H1 (cell line): Measurements from ENCODE around the gene LDLRAD4. TPM values are rescaled to one million over a fixed set of nuclear protein-coding genes. Genes with fewer than 3 reads are reported as not detected.

Source experiments
- BACH1 ChIP-seq: IDR thresholded peaks from 2 replicates; pipeline ENCODE4 v1.6.1; 2012; ENCODE audit warnings: low read length, improper control_type of control experiment
- CREB1 ChIP-seq: IDR thresholded peaks from 2 replicates; pipeline ENCODE4 v1.6.1; 2012; ENCODE audit warnings: inconsistent platforms
- CTBP2 ChIP-seq: IDR thresholded peaks from 2 replicates; pipeline ENCODE4 v1.7.0; 2011; ENCODE audit warnings: borderline replicate concordance, mild to moderate bottlenecking, moderate library complexity, mixed read lengths, low read length; ENCODE audit not compliant: insufficient read depth, insufficient read length
- FOSL1 ChIP-seq: IDR thresholded peaks from 2 replicates; pipeline ENCODE4 v1.6.1; 2011; ENCODE audit warnings: mild to moderate bottlenecking, low read depth, low read length, moderate library complexity; ENCODE audit not compliant: insufficient read depth
- JUND ChIP-seq: IDR thresholded peaks from 2 replicates; pipeline ENCODE4 v1.6.1; 2011; ENCODE audit warnings: mild to moderate bottlenecking, improper control_type of control experiment, low read length
- KDM1A ChIP-seq: fragments of 200-600, 300-600 bp; sonication (generic); IDR thresholded peaks from 2 replicates; pipeline ENCODE4 v1.7.1; 2016; ENCODE audit warnings: mild to moderate bottlenecking, low read length, borderline replicate concordance
- polyA plus RNA-seq, 7 experiments: library from polyadenylated mRNA; depleted of rRNA in 3 of 7; stranded (reverse) in 5 of 7; unstranded in 2 of 7; fragments of >200 nt in 5 of 7; fragments of 200-250 nt in 2 of 7; gene quantifications; 1 replicate in 5 of 7; 2 replicates in 1 of 7; 4 replicates in 1 of 7; pipeline versions ENCODE4 v1.2.1 to v1.2.3, GENCODE V29; 2011 to 2013; ENCODE audit warnings: missing spikeins in 2 of 7, mixed read lengths in 2 of 7
- total RNA-seq: library from RNA; stranded (reverse); fragmentation: NEBNext Ultra II Directional; extraction: Animal tissue kit (Norgen Biotek cat#: 25700); gene quantifications from 2 replicates; pipeline ENCODE4 v1.2.1, GENCODE V29; 2021

The LDLRAD4 gene
- total and polyA plus RNA-seq, 2 of the 8 experiments (the other 6 are each of a cell fraction or from before 2014, with no cell fraction given): 0.77 to 1.4 TPM

DNA sequence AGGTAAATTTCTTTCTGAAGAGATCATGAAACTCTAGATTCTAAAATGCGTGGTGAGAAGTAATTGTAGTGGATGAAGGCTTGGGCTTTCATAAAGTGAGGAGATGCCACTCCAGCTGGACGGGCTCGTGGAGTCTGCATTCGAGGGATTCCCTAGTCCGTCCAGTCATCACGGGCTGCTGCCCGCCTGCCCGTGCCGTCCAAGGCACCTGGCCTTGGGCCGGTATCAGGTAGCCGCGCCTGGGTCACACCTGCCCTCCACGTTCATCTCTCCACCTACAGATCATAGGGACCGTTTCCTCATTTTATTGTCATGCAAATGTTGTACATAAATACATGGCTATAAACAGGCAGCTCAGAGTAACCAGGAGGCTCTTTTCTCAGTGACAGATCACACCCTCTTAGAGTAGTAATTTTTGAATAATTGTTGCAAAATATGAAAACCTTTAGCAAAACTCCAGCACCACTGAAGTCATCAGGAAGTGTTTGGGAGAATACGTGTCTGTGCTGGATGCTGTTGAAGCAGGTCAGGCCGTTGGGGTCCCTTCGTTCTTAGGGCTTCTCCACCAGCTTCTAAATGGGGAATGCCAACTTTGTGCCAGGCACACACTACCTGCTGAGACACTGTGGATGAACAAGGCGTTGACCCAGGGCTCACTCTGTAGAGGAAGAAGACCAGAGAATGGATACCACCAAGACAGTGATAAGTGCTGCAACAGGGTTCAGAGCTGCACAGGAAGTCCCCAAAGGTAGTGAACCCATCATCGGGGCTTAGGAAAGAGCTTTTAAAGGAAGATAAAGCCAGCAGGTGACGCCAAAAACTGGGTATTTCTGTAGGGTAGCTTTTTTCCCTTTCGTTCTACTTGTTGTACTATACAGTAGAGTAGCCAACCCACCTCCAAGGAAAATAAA is 395.3 kb downstream of the LDLRAD4 start (continued):
- TF ChIP-seq JUND (no peak), KDM1A (no peak), FOSL1 (no peak), CTBP2 (no peak), BACH1 (no peak), CREB1 (no peak)
- TF ChIP-seq, all 59 proteins: peak for 0
